Testis (tissue), 2 donors: ENCODE data around the gene ALDH2.

Source experiments
- POLR2A ChIP-seq: fragments of 450-650 bp; IDR thresholded peaks from one replicate; pipeline ENCODE4 v1.6.1; 2017; ENCODE audit warnings: antibody characterized with exemption, mild to moderate bottlenecking, moderate library complexity
- TF ChIP-seq, protein P1 (sequence below), 3 experiments: fragments of 450-650 bp in 2 of 3; fragments of 200-600 bp in 1 of 3; sonication (generic) in 1 of 3; IDR thresholded peaks; one replicate each; pipeline ENCODE4 v1.5.1; 2016 to 2019; ENCODE audit warnings: antibody characterized with exemption in 3 of 3, mild to moderate bottlenecking in 2 of 3, moderate library complexity in 1 of 3

- TF ChIP-seq, protein P1, sequence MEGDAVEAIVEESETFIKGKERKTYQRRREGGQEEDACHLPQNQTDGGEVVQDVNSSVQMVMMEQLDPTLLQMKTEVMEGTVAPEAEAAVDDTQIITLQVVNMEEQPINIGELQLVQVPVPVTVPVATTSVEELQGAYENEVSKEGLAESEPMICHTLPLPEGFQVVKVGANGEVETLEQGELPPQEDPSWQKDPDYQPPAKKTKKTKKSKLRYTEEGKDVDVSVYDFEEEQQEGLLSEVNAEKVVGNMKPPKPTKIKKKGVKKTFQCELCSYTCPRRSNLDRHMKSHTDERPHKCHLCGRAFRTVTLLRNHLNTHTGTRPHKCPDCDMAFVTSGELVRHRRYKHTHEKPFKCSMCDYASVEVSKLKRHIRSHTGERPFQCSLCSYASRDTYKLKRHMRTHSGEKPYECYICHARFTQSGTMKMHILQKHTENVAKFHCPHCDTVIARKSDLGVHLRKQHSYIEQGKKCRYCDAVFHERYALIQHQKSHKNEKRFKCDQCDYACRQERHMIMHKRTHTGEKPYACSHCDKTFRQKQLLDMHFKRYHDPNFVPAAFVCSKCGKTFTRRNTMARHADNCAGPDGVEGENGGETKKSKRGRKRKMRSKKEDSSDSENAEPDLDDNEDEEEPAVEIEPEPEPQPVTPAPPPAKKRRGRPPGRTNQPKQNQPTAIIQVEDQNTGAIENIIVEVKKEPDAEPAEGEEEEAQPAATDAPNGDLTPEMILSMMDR (IDR thresholded peaks at IDR 0.05) = no peak
- no peak for TF ChIP-seq POLR2A
Observed at GRCh38 chr12:111789779-111790178, 23.0 kb downstream of the ALDH2 start.
